Measurements from ENCODE around the gene BTBD9. TPM values are rescaled to one million over a fixed set of nuclear protein-coding genes. Genes with fewer than 3 reads are reported as not detected.

Gene BTBD9
- total RNA-seq, 4 donors from 2014 or later = 8.6 to 34.1 (median 30.8) TPM

DNA sequence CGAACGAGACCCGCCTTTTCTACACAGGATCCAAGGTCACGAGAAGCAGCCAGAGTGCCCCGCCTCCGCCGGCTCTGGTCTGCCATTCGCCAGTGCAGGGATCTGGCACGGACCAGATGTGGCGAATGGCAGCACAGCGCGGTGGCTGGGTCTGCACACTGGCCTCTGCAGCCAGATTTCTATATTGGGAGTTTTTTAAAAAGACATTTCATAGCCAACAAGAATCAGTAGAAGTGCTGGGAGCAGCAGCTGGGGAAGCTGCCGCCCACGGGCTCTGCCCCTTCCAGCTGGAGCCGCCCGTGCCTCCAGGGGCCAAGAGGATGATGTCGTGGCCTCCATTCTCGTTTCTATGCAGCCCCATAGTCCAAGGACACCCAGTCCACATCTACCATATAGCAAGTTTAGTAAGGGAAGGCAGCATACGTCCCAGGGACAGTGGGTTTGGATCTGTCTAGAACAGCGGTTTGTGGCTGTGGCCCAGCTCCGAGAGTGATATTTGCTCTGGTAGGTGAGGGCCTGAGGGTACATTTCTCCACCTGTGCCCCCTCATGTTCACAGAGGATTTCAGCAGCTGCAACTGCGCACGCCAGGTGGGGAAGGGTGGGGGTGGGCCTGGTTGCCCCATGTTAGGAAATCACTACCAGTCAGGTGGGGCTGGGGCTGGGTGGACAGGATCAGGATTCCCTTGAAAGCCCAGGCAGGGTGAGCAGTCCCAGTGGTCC, 486.5 kb downstream of the BTBD9 start:
- intact Hi-C loops (cut with DNase I; ENCODE audit: low total_unique reads) (no loop called here), in situ Hi-C loops (cut with MboI; ENCODE audit: low pct_ligation_motif_present in 1 of 4, low pct_unique_long_range_greater_than_20kb in 1 of 4, low sequenced_read_pairs in 3 of 4) (no loop called here)
- WGBS, 2 donors (ENCODE audit: low coverage in 1 of 2) = 53 to 92% methylated on average over 3 to 23 of the region's 23 CpGs

GRCh38 chr6:38152620-38153019, 487.1 kb downstream of the BTBD9 start:
- no peak overlapping the region for H3K27ac ChIP-seq
- intact Hi-C loops (cut with DNase I; ENCODE audit: low total_unique reads) = no loop called here

More for the DNA sequence above, 486.5 kb downstream of the BTBD9 start:
- no peak overlapping the region for H3K27ac ChIP-seq
- H3K4me3 ChIP-seq = no peak overlapping the region
- no peak for DNase-seq
- no peaks in the 10 kb centered on the region for H3K36me3 ChIP-seq
- H3K4me1 ChIP-seq = no peaks in the 10 kb centered on the region
- H3K9me3 ChIP-seq = no peaks in the 10 kb centered on the region
- TF ChIP-seq EP300 (IDR thresholded peaks at IDR 0.05; ENCODE audit: low read depth) (no peak), POLR2AphosphoS5 (IDR thresholded peaks at IDR 0.05) (no peak), POLR2A (IDR thresholded peaks at IDR 0.05) (no peak)
- TF ChIP-seq, protein P1, sequence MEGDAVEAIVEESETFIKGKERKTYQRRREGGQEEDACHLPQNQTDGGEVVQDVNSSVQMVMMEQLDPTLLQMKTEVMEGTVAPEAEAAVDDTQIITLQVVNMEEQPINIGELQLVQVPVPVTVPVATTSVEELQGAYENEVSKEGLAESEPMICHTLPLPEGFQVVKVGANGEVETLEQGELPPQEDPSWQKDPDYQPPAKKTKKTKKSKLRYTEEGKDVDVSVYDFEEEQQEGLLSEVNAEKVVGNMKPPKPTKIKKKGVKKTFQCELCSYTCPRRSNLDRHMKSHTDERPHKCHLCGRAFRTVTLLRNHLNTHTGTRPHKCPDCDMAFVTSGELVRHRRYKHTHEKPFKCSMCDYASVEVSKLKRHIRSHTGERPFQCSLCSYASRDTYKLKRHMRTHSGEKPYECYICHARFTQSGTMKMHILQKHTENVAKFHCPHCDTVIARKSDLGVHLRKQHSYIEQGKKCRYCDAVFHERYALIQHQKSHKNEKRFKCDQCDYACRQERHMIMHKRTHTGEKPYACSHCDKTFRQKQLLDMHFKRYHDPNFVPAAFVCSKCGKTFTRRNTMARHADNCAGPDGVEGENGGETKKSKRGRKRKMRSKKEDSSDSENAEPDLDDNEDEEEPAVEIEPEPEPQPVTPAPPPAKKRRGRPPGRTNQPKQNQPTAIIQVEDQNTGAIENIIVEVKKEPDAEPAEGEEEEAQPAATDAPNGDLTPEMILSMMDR (IDR thresholded peaks at IDR 0.05) = no peak
- H3K27me3 ChIP-seq = no peaks in the 10 kb centered on the region

GRCh38 chr6:38151580-38152500, 487.9 kb downstream of the BTBD9 start:
- Histone ChIP-seq H3K9me3 (no peaks in the 10 kb centered on the region), H3K4me3 (no peak overlapping the region), H3K27ac (no peak overlapping the region), H3K36me3 (no peaks in the 10 kb centered on the region), H3K27me3 (no peaks in the 10 kb centered on the region), H3K4me1 (no peaks in the 10 kb centered on the region)
- in situ Hi-C loops (cut with MboI; ENCODE audit: low pct_ligation_motif_present in 1 of 4, low pct_unique_long_range_greater_than_20kb in 1 of 4, low sequenced_read_pairs in 3 of 4) = no loop called here
- WGBS, 2 donors (ENCODE audit: low coverage in 1 of 2) = 93 to 100% methylated on average over 4 to 22 of the region's 22 CpGs
- no peak for TF ChIP-seq EP300 (IDR thresholded peaks at IDR 0.05; ENCODE audit: low read depth)
- no peak for TF ChIP-seq POLR2AphosphoS5 (IDR thresholded peaks at IDR 0.05)
- no peak for TF ChIP-seq POLR2A (IDR thresholded peaks at IDR 0.05)
- TF ChIP-seq, protein P1 (IDR thresholded peaks at IDR 0.05) = no peak
- intact Hi-C loops (cut with DNase I; ENCODE audit: low total_unique reads) = no loop called here
- no peak for DNase-seq

More at GRCh38 chr6:38152620-38153019, 487.1 kb downstream of the BTBD9 start:
- H3K9me3 ChIP-seq = no peaks in the 10 kb centered on the region
- no peak for TF ChIP-seq EP300 (IDR thresholded peaks at IDR 0.05; ENCODE audit: low read depth)
- TF ChIP-seq, protein P1 (IDR thresholded peaks at IDR 0.05) = no peak
- no peak for TF ChIP-seq POLR2A (IDR thresholded peaks at IDR 0.05)
- no peak for TF ChIP-seq POLR2AphosphoS5 (IDR thresholded peaks at IDR 0.05)
- H3K4me3 ChIP-seq = no peak overlapping the region
- H3K36me3 ChIP-seq = no peaks in the 10 kb centered on the region
- in situ Hi-C loops (cut with MboI; ENCODE audit: low pct_ligation_motif_present in 1 of 4, low pct_unique_long_range_greater_than_20kb in 1 of 4, low sequenced_read_pairs in 3 of 4) = no loop called here
- H3K4me1 ChIP-seq = no peaks in the 10 kb centered on the region
- H3K27me3 ChIP-seq = no peaks in the 10 kb centered on the region
- WGBS, 2 donors (ENCODE audit: low coverage in 1 of 2) = 89 to 90% methylated on average over 2 to 8 of the region's 8 CpGs
- DNase-seq = no peak

DNA sequence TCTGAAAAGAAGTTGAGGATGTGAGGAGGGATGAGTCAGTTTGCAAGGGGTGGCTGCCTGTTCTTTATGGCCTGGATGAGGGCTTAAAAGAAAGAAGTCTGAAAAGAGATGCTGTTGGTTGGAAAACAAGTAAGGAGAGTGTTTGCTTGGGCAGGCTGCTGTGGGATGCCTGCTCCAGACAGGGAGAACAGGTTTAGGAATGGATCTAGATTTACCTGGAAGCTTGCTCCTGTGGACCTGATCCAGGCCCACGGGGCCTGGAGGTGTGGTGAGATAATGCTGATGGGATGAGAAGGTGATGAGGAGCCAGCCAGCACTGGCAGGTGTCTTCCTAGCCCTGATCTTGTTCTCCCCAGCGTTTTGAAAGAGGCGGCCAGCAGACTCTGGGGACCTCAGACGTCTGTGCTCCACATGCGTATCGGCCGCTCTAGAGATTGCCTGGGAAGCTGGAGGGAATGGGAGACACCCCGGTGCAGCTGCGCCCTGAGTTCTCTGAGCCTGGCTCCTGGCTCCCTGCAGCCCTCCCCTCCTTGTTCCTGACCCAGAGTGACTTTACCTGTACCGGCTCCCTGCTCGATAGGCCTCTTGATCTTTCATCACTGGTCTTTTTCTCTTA, 488.9 kb downstream of the BTBD9 start:
- Histone ChIP-seq H3K36me3 (no peaks in the 10 kb centered on the region), H3K4me3 (no peak overlapping the region), H3K9me3 (no peaks in the 10 kb centered on the region), H3K27me3 (no peaks in the 10 kb centered on the region), H3K4me1 (no peaks in the 10 kb centered on the region), H3K27ac (no peak overlapping the region)
- TF ChIP-seq EP300 (IDR thresholded peaks at IDR 0.05; ENCODE audit: low read depth) = no peak
- no peak for TF ChIP-seq POLR2A (IDR thresholded peaks at IDR 0.05)
- TF ChIP-seq POLR2AphosphoS5 (IDR thresholded peaks at IDR 0.05) = no peak
- TF ChIP-seq, protein P1 (IDR thresholded peaks at IDR 0.05) = no peak
- WGBS, 2 donors (ENCODE audit: low coverage in 1 of 2) = 92 to 94% methylated on average over 3 to 11 of the region's 11 CpGs
- intact Hi-C loops (cut with DNase I; ENCODE audit: low total_unique reads) = no loop called here
- in situ Hi-C loops (cut with MboI; ENCODE audit: low pct_ligation_motif_present in 1 of 4, low pct_unique_long_range_greater_than_20kb in 1 of 4, low sequenced_read_pairs in 3 of 4) = no loop called here
- no peak for DNase-seq

All from transverse colon (tissue), 4 donors.